ENCODE results near the gene SDHB. TPM values are rescaled to one million over a fixed set of nuclear protein-coding genes. Genes with fewer than 3 reads are reported as not detected.
A peak's percentile ranks its signal among the peaks of the same experiment; 100 is the strongest.

Gene SDHB
- total and polyA plus RNA-seq, 7 donors: 109 to 398 (median 173) TPM

- Histone ChIP-seq H3K4me3 (no peak overlapping the region), H3K27me3 (no peaks in the 10 kb centered on the region), H3K27ac (peak overlapping the region in 1 of 4 donors; percentile 71), H3K9me3 (no peaks in the 10 kb centered on the region), H3K4me1 (peaks cover 0 to 32% (median 14%) of the 10 kb centered on the region in 4 donors), H3K36me3 (peaks cover 47 to 100% (median 79%) of the 10 kb centered on the region in 4 donors)
- TF ChIP-seq EP300 (IDR thresholded peaks at IDR 0.05) (no peak), POLR2AphosphoS5 (IDR thresholded peaks at IDR 0.05) (no peak), POLR2A (IDR thresholded peaks at IDR 0.05) (no peak)
- TF ChIP-seq, protein P1, sequence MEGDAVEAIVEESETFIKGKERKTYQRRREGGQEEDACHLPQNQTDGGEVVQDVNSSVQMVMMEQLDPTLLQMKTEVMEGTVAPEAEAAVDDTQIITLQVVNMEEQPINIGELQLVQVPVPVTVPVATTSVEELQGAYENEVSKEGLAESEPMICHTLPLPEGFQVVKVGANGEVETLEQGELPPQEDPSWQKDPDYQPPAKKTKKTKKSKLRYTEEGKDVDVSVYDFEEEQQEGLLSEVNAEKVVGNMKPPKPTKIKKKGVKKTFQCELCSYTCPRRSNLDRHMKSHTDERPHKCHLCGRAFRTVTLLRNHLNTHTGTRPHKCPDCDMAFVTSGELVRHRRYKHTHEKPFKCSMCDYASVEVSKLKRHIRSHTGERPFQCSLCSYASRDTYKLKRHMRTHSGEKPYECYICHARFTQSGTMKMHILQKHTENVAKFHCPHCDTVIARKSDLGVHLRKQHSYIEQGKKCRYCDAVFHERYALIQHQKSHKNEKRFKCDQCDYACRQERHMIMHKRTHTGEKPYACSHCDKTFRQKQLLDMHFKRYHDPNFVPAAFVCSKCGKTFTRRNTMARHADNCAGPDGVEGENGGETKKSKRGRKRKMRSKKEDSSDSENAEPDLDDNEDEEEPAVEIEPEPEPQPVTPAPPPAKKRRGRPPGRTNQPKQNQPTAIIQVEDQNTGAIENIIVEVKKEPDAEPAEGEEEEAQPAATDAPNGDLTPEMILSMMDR (IDR thresholded peaks at IDR 0.05): no peak
- intact Hi-C loops (cut with DNase I): no loop called here
- WGBS, 2 donors: 61 to 64% methylated on average over 4 of the region's 4 CpGs
- DNase-seq: no peak
Observed at GRCh38 chr1:17023102-17023501, 30.7 kb downstream of the SDHB start.

DNA sequence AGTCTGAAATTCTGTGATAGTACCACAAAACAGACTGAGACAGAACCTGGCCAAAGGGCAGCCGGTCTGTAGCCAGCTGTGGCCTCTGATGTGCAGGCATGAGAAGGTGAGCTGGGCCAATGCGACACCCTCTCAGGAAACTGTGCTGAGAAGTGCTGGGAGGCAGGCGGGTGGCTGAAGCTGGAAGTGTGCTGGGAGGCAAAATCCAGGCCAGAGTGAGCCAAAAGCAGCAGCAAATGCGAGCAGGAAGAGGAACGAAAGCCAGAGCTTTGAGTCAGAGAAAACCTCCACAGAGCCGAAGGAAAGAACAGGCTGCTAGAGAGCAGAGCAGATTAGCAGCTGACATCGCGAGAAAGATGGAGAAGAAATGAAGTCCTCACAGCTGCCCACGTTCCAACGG is 31.9 kb downstream of the SDHB start:
- H3K4me1 ChIP-seq: peaks cover 0 to 23% (median 14%) of the 10 kb centered on the region in 4 donors
- peak; percentile 27 for DNase-seq
- intact Hi-C loops (cut with DNase I): no loop called here
- WGBS, 2 donors: 84 to 87% methylated on average over 10 of the region's 10 CpGs
- peak overlapping the region in 3 of 4 donors; percentile 12 to 71 (median 25) for H3K27ac ChIP-seq
- no peaks in the 10 kb centered on the region for H3K9me3 ChIP-seq
- H3K4me3 ChIP-seq: no peak overlapping the region
- H3K36me3 ChIP-seq: peaks cover 46 to 95% (median 70%) of the 10 kb centered on the region in 4 donors
- H3K27me3 ChIP-seq: no peaks in the 10 kb centered on the region
- no peak for TF ChIP-seq POLR2A (IDR thresholded peaks at IDR 0.05)
- TF ChIP-seq POLR2AphosphoS5 (IDR thresholded peaks at IDR 0.05): no peak
- TF ChIP-seq, protein P1 (IDR thresholded peaks at IDR 0.05): no peak

DNA sequence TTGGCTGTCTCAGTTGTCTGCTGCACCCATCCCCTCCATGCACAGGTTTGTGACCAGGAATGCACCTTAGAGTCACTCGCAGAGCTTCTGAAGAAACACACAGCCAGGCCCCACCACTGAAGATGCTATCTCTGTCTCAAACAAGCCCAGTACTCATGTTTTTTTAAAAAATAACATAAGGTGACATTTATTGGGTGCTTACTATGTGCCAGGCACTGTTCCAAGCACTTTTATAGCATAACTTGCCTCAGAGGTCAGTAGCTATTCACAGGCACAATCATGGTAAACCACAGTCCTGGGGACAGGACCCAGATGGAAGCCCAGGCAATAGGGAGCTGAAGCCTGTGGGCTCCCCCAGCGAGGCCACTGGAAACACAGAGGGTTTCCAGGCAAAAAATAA is 33.3 kb downstream of the SDHB start:
- Histone ChIP-seq H3K4me1 (peaks cover 0 to 23% (median 14%) of the 10 kb centered on the region in 4 donors), H3K27me3 (no peaks in the 10 kb centered on the region), H3K36me3 (peaks cover 38 to 81% (median 62%) of the 10 kb centered on the region in 4 donors), H3K9me3 (no peaks in the 10 kb centered on the region), H3K27ac (peak overlapping the region in 3 of 4 donors; percentile 25 to 71 (median 60)), H3K4me3 (no peak overlapping the region)
- peak; percentile 57 for DNase-seq
- 87 to 99% methylated on average over 2 of the region's 2 CpGs for WGBS, 2 donors
- TF ChIP-seq, protein P1 (IDR thresholded peaks at IDR 0.05): no peak
- TF ChIP-seq POLR2A (IDR thresholded peaks at IDR 0.05): no peak
- peak in 3 of 4 donors; percentile 28 to 61 (median 58) for TF ChIP-seq EP300 (IDR thresholded peaks at IDR 0.05)
- TF ChIP-seq POLR2AphosphoS5 (IDR thresholded peaks at IDR 0.05): peak; percentile 10 to 69 (median 62)
- intact Hi-C loops (cut with DNase I): no loop called here

DNA sequence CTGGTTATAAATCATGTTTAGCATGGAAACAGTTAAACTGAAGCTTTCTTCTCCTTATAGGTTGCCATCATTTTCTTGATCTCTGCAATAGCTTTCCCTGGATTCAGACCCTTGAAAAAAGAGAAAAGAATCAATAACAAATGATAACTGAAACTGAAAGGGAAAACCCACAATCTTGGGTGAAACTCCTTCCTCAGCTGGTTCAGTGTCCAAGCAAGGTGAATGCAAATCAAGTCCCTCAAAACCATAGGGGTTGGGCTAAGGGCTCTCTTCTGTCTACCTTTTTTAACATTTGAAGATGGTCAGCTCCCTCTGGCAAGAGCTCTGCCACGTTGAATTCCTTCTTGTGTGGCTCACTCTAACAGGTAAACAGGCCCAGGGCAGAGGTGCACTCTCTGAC is 35.0 kb downstream of the SDHB start:
- WGBS, 2 donors: 17 to 53% methylated on average over 1 of the region's 1 CpG
- Histone ChIP-seq H3K36me3 (peaks cover 37 to 65% (median 51%) of the 10 kb centered on the region in 4 donors), H3K9me3 (no peaks in the 10 kb centered on the region), H3K4me3 (no peak overlapping the region), H3K27ac (no peak overlapping the region), H3K27me3 (no peaks in the 10 kb centered on the region), H3K4me1 (peaks cover 0 to 23% (median 14%) of the 10 kb centered on the region in 4 donors)
- TF ChIP-seq POLR2A (IDR thresholded peaks at IDR 0.05) (no peak), POLR2AphosphoS5 (IDR thresholded peaks at IDR 0.05) (no peak), EP300 (IDR thresholded peaks at IDR 0.05) (no peak)
- TF ChIP-seq, protein P1 (IDR thresholded peaks at IDR 0.05): no peak
- DNase-seq: no peak
- intact Hi-C loops (cut with DNase I): no loop called here

DNA sequence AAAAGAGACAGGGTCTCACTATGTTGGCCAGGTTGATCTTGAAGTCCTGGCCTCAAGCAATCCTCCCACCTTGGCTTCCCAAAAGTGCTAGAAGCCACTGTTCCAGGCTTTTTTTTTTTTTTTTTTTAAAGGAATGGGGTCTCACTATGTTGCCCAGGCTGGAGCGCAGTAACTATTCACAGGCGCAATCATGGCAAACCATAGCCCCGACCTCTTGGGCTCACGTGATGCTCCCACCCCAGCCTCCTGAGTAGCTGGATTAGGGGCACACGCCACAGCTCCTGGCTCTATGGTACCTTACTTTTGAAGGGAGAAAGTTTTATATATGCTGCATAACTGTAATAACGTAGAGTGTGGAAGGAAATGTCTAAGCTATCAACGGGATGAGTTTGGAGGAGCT is 36.4 kb downstream of the SDHB start:
- Histone ChIP-seq H3K36me3 (peaks cover 25 to 51% (median 38%) of the 10 kb centered on the region in 4 donors), H3K9me3 (no peaks in the 10 kb centered on the region), H3K27me3 (no peaks in the 10 kb centered on the region), H3K27ac (no peak overlapping the region), H3K4me3 (no peak overlapping the region), H3K4me1 (peaks cover 0 to 19% (median 14%) of the 10 kb centered on the region in 4 donors)
- 94 to 95% methylated on average over 7 of the region's 7 CpGs for WGBS, 2 donors
- intact Hi-C loops (cut with DNase I): no loop called here
- no peak for TF ChIP-seq EP300 (IDR thresholded peaks at IDR 0.05)
- TF ChIP-seq POLR2A (IDR thresholded peaks at IDR 0.05): no peak
- no peak for TF ChIP-seq POLR2AphosphoS5 (IDR thresholded peaks at IDR 0.05)
- TF ChIP-seq, protein P1 (IDR thresholded peaks at IDR 0.05): no peak
- DNase-seq: peak; percentile 32

Measured in sigmoid colon (tissue), 7 donors.